IMR-90 (cell line): ENCODE results near the gene DNAH8. TPM values are rescaled to one million over a fixed set of nuclear protein-coding genes. Genes with fewer than 3 reads are reported as not detected.
A peak's percentile ranks its signal among the peaks of the same experiment; 100 is the strongest.

Source experiments
- ATAC-seq: fragments of 200-7000 bp; cut with Tn5 transposase; 2 replicates; pipeline ENCODE4 v1.9.1; 2020; ENCODE audit warnings: low read depth, mild to moderate bottlenecking, moderate library complexity
- BruUV-seq: library from RNA; stranded (reverse); fragments of 400-500 nt; replicated peaks from 2 replicates; lab custom pipeline; 2021; lab: Mats Ljungman, UMichigan
- CTCF ChIA-PET: fragments of 300-600 bp; formaldehyde crosslinking; extraction: SDS; loops from one replicate; lab custom pipeline; 2021; ENCODE audit warnings: antibody characterized with exemption; lab: Yijun Ruan, JAX
- POLR2A ChIA-PET: fragments of 300-600 bp; sonication (Branson Sonifier 250); formaldehyde crosslinking; loops from one replicate; lab custom pipeline; 2022; ENCODE audit warnings: antibody characterized with exemption; ENCODE audit not compliant: unreplicated experiment; lab: Charles Lee
- DNase-seq: peaks from one replicate; pipeline ENCODE4 v3.0.0; 2013
- H2AFZ ChIP-seq: replicated peaks from 2 replicates; pipeline ENCODE3; 2013; ENCODE audit warnings: low read length, mild to moderate bottlenecking; ENCODE audit not compliant: poor library complexity
- H2AK5ac ChIP-seq: 2 replicates; pipeline ENCODE4 v1.6.1; 2013; ENCODE audit warnings: low read depth, low read length, inconsistent platforms
- H2AK9ac ChIP-seq: replicated peaks from 2 replicates; pipeline ENCODE3; 2013; ENCODE audit warnings: mild to moderate bottlenecking, low read depth, low read length, moderate library complexity; ENCODE audit not compliant: poor library complexity
- H2BK120ac ChIP-seq: 2 replicates; pipeline ENCODE4 v1.6.1; 2013; ENCODE audit warnings: low read depth, low read length, inconsistent platforms
- H2BK15ac ChIP-seq: 3 replicates; pipeline ENCODE4 v1.6.1; 2013; ENCODE audit warnings: low read depth, low read length, inconsistent platforms
- H2BK20ac ChIP-seq: 2 replicates; pipeline ENCODE4 v1.6.1; 2013; ENCODE audit warnings: low read depth, mild to moderate bottlenecking, inconsistent platforms, low read length, moderate library complexity
- H2BK5ac ChIP-seq: 2 replicates; pipeline ENCODE4 v1.6.1; 2013; ENCODE audit warnings: mild to moderate bottlenecking, low read depth, low read length, inconsistent platforms; ENCODE audit not compliant: poor library complexity, severe bottlenecking
- H3K14ac ChIP-seq: replicated peaks from 2 replicates; pipeline ENCODE4 v1.6.1; 2013; ENCODE audit warnings: low read depth, low read length, inconsistent platforms
- H3K18ac ChIP-seq: 2 replicates; pipeline ENCODE4 v1.6.1; 2013; ENCODE audit warnings: low read depth, low read length, control low read depth
- H3K23ac ChIP-seq: 2 replicates; pipeline ENCODE4 v1.6.1; 2013; ENCODE audit warnings: low read depth, low read length, inconsistent platforms
- H3K27ac ChIP-seq: 2 replicates; pipeline ENCODE4 v1.5.1; 2013; ENCODE audit warnings: mild to moderate bottlenecking, control low read depth, low read length; ENCODE audit not compliant: insufficient read depth
- H3K27me3 ChIP-seq: 2 replicates; pipeline ENCODE4 v1.6.1; 2013; ENCODE audit warnings: low read length; ENCODE audit not compliant: control insufficient read depth, insufficient read depth
- H3K36me3 ChIP-seq: 2 replicates; pipeline ENCODE4 v1.6.1; 2013; ENCODE audit warnings: low read length, mixed read lengths; ENCODE audit not compliant: control insufficient read depth, insufficient read depth
- H3K4ac ChIP-seq: 2 replicates; pipeline ENCODE4 v1.6.1; 2013; ENCODE audit warnings: low read depth, low read length, inconsistent platforms
- H3K4me1 ChIP-seq: 2 replicates; pipeline ENCODE4 v1.6.1; 2013; ENCODE audit warnings: low read length, mixed read lengths; ENCODE audit not compliant: control insufficient read depth, insufficient read depth
- H3K4me2 ChIP-seq: 2 replicates; pipeline ENCODE4 v1.6.1; 2013; ENCODE audit warnings: low read depth, mild to moderate bottlenecking, control low read depth, low read length, moderate library complexity
- H3K4me3 ChIP-seq: 2 replicates; pipeline ENCODE4 v1.5.1; 2013; ENCODE audit warnings: low read depth, mild to moderate bottlenecking, control low read depth, low read length, moderate library complexity; ENCODE audit not compliant: insufficient read depth
- H3K56ac ChIP-seq: 2 replicates; pipeline ENCODE4 v1.6.1; 2013; ENCODE audit warnings: low read length, inconsistent platforms; ENCODE audit not compliant: insufficient read depth; ENCODE audit errors: extremely low read depth
- H3K79me1 ChIP-seq, 2 experiments: 2 replicates each; pipeline ENCODE4 v1.6.1; 2013; ENCODE audit warnings: low read length in 2 of 2, inconsistent platforms in 1 of 2, low read depth in 1 of 2
- H3K9ac ChIP-seq: 2 replicates; pipeline ENCODE4 v1.6.1; 2013; ENCODE audit warnings: low read depth, low read length, control low read depth
- H3K9me1 ChIP-seq: 2 replicates; pipeline ENCODE4 v1.6.1; 2013; ENCODE audit warnings: low read length, inconsistent platforms; ENCODE audit not compliant: insufficient read depth
- H3K9me3 ChIP-seq: 2 replicates; pipeline ENCODE4 v1.6.1; 2013; ENCODE audit warnings: low read length; ENCODE audit not compliant: control insufficient read depth, insufficient read depth
- H4K20me1 ChIP-seq: 2 replicates; pipeline ENCODE4 v1.6.1; 2013; ENCODE audit warnings: low read length, inconsistent platforms; ENCODE audit not compliant: insufficient read depth
- H4K5ac ChIP-seq: 2 replicates; pipeline ENCODE4 v1.6.1; 2013; ENCODE audit warnings: mild to moderate bottlenecking, low read depth, low read length, control low read depth
- H4K8ac ChIP-seq, 2 experiments: 2 replicates each; pipeline ENCODE4 v1.6.1; 2013; ENCODE audit warnings: low read depth in 2 of 2, low read length in 2 of 2, control low read depth in 1 of 2, inconsistent platforms in 1 of 2
- H4K91ac ChIP-seq: 2 replicates; pipeline ENCODE4 v1.6.1; 2013; ENCODE audit warnings: low read depth, low read length, inconsistent platforms; ENCODE audit not compliant: insufficient read depth
- CHD1 ChIP-seq: IDR thresholded peaks from 2 replicates; pipeline ENCODE4 v1.6.1; 2012; ENCODE audit warnings: low read depth, low read length, improper control_type of control experiment
- CTCF ChIP-seq: conservative IDR thresholded peaks from 2 replicates; pipeline ENCODE4 v1.5.1; 2012; ENCODE audit warnings: mild to moderate bottlenecking, low read depth, low read length, improper control_type of control experiment
- MAFK ChIP-seq: IDR thresholded peaks from 2 replicates; pipeline ENCODE4 v1.6.1; 2012; ENCODE audit warnings: low read depth, low read length, improper control_type of control experiment
- NFE2L2 ChIP-seq: fragments of 150-350 bp; IDR thresholded peaks from 2 replicates; pipeline ENCODE4 v1.6.1; 2016; ENCODE audit warnings: low read depth, mild to moderate bottlenecking, low read length
- SMC3 ChIP-seq: fragments of 150-350 bp; IDR thresholded peaks from 2 replicates; pipeline ENCODE4 v1.6.1; 2016; ENCODE audit warnings: low read depth, mild to moderate bottlenecking, antibody characterized with exemption, low read length, moderate library complexity
- WGBS, 2 experiments: methylation state at CpG; one replicate each; pipeline versions ENCODE4 v1.1.5 to v1.1.7; 2013; ENCODE audit warnings: missing lambda C conversion rate in 2 of 2; ENCODE audit not compliant: insufficient read length in 1 of 2; ENCODE audit errors: extremely low coverage in 2 of 2; 5-methylcytosine and 5-hydroxymethylcytosine counted together
- dilution Hi-C: fragments of 300-500 bp; cut with HindIII; formaldehyde crosslinking; loops from one replicate; pipeline ENCODE4 v1.14.3; 2018; ENCODE audit warnings: low sequenced_read_pairs; ENCODE audit not compliant: unreplicated experiment
- in situ Hi-C: fragments of 300-500 bp; cut with MboI; formaldehyde crosslinking; loops from 3 replicates; pipeline ENCODE4 v1.14.3; 2019; ENCODE audit warnings: low sequenced_read_pairs, inconsistent platforms, mixed read lengths
- intact Hi-C: fragments of 100-400 bp; cut with micrococcal nuclease; formaldehyde crosslinking; loops from 2 replicates; pipeline ENCODE4 v1.10.0; 2022
- polyA plus RNA-seq, 3 experiments: library from polyadenylated mRNA; depleted of rRNA; stranded (reverse); fragments of >200 nt; gene quantifications; 2 replicates each; pipeline ENCODE4 v1.2.3, GENCODE V29; 2012; ENCODE audit warnings: low replicate concordance in 1 of 3
- total RNA-seq: library from RNA; depleted of rRNA; stranded (reverse); fragments of >200 nt; gene quantifications from 2 replicates; pipeline ENCODE4 v1.2.3, GENCODE V29; 2012

The DNAH8 gene
- total and polyA plus RNA-seq, 2 of the 4 experiments (the other 2 are of a cell fraction) = not detected

- Histone ChIP-seq H3K79me1 (no peaks in the 10 kb centered on the region), H4K8ac (no peak overlapping the region), H3K4me1 (no peaks in the 10 kb centered on the region), H3K27me3 (peaks cover 13% of the 10 kb centered on the region), H2AFZ (no peak overlapping the region), H2AK5ac (no peak overlapping the region), H3K14ac (no peak overlapping the region), H2AK9ac (peak overlapping the region; percentile 42), H3K4me3 (no peak overlapping the region), H2BK15ac (no peak overlapping the region), H3K9me3 (no peaks in the 10 kb centered on the region), H4K5ac (no peak overlapping the region), H3K18ac (no peak overlapping the region), H3K4ac (no peak overlapping the region), H3K23ac (no peak overlapping the region), H2BK5ac (no peak overlapping the region), H3K56ac (no peak overlapping the region), H2BK120ac (no peak overlapping the region), H3K36me3 (no peaks in the 10 kb centered on the region), H4K20me1 (no peaks in the 10 kb centered on the region), H3K9ac (no peak overlapping the region), H3K9me1 (no peaks in the 10 kb centered on the region), H3K27ac (no peak overlapping the region), H4K91ac (no peak overlapping the region), H3K4me2 (no peak overlapping the region), H2BK20ac (no peak overlapping the region)
- no TSS peak for BruUV-seq
- TF ChIP-seq SMC3 (no peak), MAFK (no peak), CHD1 (no peak), CTCF (no peak), NFE2L2 (no peak)
- intact Hi-C loops (no loop called here), dilution Hi-C loops (no loop called here), in situ Hi-C loops (no loop called here)
- ATAC-seq (no peak), DNase-seq (no peak)
- WGBS, 2 experiments = no CpG with 5 or more reads among the region's 6 CpGs
- POLR2A ChIA-PET = no interaction called here
- CTCF ChIA-PET = no interaction called here
These were observed 343.5 kb downstream of the DNAH8 start for GRCh38 chr6:39058471-39059147.
